Right lobe of liver (tissue), 4 donors: Measurements from ENCODE around the gene PDF.

Experiments
- CTCF ChIP-seq, 4 donors: fragments of 200-600 bp in 3 of 4; fragments of 450-650 bp in 1 of 4; IDR thresholded peaks; one replicate each; pipeline versions ENCODE4 v1.5.1 to v1.8.0; 2016 to 2022; ENCODE audit warnings: antibody characterized with exemption in 4 of 4, mild to moderate bottlenecking in 2 of 4
- POLR2A ChIP-seq: fragments of 450-650 bp; IDR thresholded peaks from one replicate; pipeline ENCODE4 v1.6.1; 2017; ENCODE audit warnings: antibody characterized with exemption, mild to moderate bottlenecking
- donor health status: DM: no; HTN: no; CAD: no.
- donor health status: DM: no; HTN: no; CAD: no.
- donor health status: DM: no; HTN: yes; CAD: no.

DNA sequence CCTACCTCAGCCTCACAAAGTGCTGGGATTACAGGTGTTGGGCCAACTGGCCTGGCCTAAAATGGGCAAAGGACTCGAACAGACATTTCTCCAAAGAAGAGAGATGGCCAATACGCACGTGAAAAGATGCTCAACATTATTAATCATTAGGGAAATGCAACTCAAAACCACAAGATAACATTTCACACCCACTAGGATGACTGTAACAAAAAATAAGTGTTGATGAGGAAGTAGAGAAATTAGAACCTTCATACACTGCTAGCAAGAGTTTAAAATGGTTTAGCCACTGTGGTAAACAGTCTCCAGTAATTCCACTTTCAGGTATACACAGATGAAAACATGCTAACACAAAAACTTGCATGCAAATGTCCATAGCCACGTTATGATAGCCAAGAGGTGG, 15.5 kb upstream of the PDF start:
- TF ChIP-seq POLR2A (no peak), CTCF (IDR thresholded peaks at IDR 0.05) (no peak)
